NCI-H510A (cell line): ENCODE data around the gene CCSER1.
"Not testable (repeated sequence)": the region's sequence is repeated elsewhere in the genome, so short reads cannot be mapped to it uniquely, and the experiment has no call there.

Source experiments
- DNase-seq: peaks from one replicate; lab custom pipeline; 2025; lab: John Stamatoyannopoulos, UW

CCSER1 gene

GRCh38 chr4:91590260-91590659, 1463.1 kb downstream of the CCSER1 start:
- DNase-seq, result no peak

- no peak for DNase-seq
Observed at GRCh38 chr4:91592125-91592524, 1464.9 kb downstream of the CCSER1 start.

DNA sequence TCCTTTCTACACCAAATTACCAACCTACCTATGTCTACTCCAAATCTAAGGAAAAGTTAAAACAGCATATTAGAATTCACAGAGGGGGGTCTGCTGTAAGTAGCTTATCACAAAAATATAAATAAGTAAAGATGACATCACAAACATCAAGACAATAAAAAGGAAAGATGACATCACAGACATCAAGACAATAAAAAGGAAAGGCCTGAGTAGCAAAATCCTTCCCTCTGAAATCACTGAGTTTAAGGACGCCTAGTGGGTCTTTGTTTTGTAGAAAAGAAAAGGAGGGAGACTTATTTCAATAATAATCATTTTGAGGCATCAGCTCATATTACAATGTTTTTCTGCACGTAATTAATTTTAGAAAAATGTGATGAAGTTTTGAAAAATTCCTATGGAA, 1469.5 kb downstream of the CCSER1 start:
- DNase-seq, result no peak

DNA sequence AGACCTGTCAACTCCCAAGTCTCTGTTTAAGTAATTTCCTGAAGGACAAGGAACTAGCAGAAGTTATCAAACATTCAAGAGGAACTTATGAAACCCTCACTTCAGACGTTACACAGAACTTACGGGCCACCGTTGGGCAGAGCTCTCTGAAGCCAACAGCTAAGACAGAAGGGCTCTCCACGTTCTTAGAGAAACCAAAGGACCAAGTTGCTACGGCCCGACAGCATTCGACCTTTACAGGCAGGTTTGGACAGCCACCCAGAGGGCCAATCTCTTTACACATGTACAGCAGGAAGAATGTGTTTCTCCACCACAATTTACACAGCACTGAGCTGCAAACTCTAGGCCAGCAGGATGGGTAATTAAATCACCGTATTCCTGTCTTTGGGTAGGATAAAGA, 1471.5 kb downstream of the CCSER1 start:
- no peak for DNase-seq

DNA sequence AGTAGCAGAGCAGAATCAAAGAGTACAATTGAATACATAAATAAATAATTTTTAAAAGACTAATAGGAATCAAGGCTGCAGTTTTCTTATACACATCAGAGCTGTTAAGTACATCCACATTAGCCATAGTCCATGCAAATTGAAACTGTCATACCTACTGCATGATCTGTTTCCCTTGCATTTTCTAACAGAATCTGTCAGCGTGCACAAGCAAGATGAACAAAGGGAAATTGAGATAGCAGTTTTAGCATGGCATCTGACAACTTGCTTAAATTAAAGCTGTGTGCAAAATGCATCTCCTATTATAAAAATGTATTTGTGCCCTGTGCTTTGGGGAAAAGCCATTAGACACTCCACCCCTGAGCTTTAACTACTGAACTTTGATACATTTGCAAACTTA, 1473.1 kb downstream of the CCSER1 start:
- no peak for DNase-seq

GRCh38 chr4:91601401-91601800, 1474.2 kb downstream of the CCSER1 start:
- no peak for DNase-seq

DNA sequence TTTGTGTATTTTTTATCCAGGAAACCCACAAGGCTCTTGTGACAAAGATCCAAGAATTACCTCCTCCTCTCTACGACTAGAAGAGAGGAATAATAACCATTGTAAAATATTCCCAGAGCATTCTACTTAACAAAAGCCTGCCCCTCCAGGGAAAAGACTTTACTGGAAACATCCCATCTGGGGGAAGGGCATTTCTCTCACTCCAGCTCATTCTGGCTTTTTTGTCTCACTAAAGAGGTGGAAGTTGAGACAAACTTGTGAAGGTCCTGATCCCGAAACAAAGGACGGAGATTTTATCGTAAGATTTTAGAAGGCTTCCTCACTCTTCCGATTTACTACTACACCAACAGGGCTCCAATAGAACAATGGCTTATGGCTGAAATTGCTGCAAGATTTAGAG, 1484.6 kb downstream of the CCSER1 start:
- no peak for DNase-seq

- DNase-seq, result no peak
Observed at GRCh38 chr4:91620952-91621351, 1493.8 kb downstream of the CCSER1 start.

DNA sequence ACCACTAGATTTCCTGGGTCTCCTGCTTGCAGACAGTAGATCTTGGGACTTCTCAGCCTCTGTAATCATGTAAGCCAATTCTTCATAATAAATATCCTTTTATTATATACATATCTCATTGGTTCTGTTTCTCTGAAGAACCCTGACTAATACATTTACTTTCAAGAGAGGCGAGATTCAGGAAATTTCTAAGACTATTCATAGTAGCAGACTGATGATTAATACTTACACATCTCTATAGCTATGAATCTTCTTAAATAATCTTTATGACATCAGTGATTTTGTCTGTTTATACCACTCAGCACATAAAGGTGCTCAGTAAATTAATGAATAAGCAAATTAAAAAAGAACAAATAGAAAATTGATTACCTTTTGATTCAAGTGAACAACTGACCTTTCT, 1494.3 kb downstream of the CCSER1 start:
- no peak for DNase-seq

DNA sequence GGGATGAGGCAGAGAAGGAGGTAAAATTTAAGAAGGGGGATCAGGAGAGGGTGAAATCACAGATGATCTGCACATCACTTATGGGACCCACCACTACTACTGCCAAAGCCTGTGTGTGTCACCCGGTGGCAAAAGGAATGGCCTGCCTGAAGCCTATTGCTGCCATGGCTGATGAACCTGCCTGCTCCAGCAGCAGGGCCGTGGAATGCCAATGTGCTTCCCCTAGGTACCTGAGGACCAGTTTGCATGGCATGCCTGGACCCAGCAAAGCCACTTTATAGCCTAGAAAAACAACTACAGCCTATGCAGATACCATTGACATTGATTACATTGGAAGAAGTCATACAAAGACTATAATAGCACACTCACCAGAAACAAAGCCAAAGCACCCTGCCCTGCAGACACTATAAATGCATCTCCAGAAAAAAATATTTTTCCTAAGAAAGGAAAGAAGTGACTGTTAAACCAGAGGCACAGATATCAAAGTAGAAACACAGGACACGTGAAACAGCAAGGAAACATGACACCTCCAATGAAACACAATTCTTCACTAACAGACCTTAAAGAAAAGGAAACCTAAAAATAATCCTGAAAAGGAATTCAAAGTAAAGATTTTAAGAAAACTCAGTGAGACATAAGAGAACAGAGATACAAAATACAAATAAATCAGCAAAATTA, 1495.9 kb downstream of the CCSER1 start:
- no peak for DNase-seq

DNA sequence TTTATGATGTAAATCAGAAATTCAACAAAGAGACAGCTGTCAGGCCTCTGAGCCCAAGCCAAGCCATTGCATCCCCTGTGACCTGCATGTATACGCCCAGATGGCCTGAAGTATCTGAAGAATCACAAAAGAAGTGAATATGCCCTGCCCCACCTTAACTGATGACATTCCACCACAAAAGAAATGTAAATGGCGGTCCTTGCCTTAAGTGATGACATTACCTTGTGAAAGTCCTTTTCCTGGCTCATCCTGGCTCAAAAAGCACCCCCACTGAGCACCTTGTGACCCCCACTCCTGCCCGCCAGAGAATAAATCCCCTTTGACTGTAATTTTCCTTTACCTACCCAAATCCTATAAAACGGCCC, 1496.4 kb downstream of the CCSER1 start:
- DNase-seq, result not testable (repeated sequence)

DNA sequence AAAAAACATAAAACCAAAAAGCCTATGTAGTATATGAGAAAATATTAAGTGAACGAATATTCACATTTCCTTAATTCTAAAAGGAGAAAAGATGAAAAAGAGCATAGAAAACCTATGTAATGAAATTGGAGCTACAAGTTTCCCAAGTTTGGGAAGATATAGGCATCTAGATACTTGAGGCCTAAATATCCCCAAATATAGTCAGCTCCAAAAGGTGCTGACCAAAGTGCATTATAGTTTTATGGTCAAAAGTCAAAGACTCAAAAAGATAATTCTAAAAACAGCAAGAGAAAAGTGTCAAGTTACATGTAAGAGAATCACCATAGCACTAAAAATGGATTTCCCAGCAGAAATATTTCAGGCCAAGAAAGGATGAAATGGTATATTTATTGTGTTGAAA, 1502.9 kb downstream of the CCSER1 start:
- no peak for DNase-seq

DNA sequence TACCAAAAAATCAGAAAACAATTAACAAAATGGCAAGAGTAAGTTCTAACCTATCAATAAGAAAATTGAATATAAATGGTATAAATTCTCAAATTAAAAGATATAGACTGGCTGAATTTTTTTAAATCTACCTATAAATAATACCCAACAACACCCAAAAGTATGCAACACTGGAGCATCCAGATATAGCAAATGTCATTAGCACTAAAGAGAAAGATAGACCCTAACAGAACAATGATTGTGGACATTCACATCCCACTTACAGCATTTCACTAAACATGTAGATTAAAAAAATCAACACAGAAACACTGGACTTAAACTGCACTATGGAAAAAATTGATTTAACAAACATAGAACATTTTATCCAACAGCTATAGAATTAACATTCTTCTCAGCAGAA, 1503.6 kb downstream of the CCSER1 start:
- DNase-seq, result no peak

- DNase-seq, result no peak
Observed at GRCh38 chr4:91631335-91631734, 1504.1 kb downstream of the CCSER1 start.

- no peak for DNase-seq
Observed at GRCh38 chr4:91636083-91636482, 1508.9 kb downstream of the CCSER1 start.
